Type B pancreatic cell (in vitro differentiated cells): ENCODE results near the gene SYP. TPM values are rescaled to one million over a fixed set of nuclear protein-coding genes. Genes with fewer than 3 reads are reported as not detected.

Experiments
- DNase-seq: peaks from one replicate; pipeline ENCODE4 v3.0.0; 2021; ENCODE audit warnings: mixed read lengths; ENCODE audit not compliant: unreplicated experiment; ENCODE audit errors: extremely low spot score
- H3K27ac Mint-ChIP-seq: 2 replicates; pipeline ENCODE4 v1.8.0; 2021; ENCODE audit warnings: mild to moderate bottlenecking, mixed read lengths
- H3K27me3 Mint-ChIP-seq: 2 replicates; pipeline ENCODE4 v1.8.0; 2021; ENCODE audit warnings: mixed read lengths
- H3K36me3 Mint-ChIP-seq: 2 replicates; pipeline ENCODE4 v1.8.0; 2021; ENCODE audit warnings: mixed read lengths
- H3K4me1 Mint-ChIP-seq: one replicate; pipeline ENCODE4 v1.8.0; 2021; ENCODE audit warnings: mixed read lengths; ENCODE audit not compliant: unreplicated experiment
- H3K4me3 Mint-ChIP-seq: 2 replicates; pipeline ENCODE4 v1.8.0; 2021; ENCODE audit warnings: mild to moderate bottlenecking, mixed read lengths
- H3K9me3 Mint-ChIP-seq: 2 replicates; pipeline ENCODE4 v1.8.0; 2021; ENCODE audit warnings: mixed read lengths
- CTCF ChIP-seq: fragments of 200-600 bp; sonication (generic); conservative IDR thresholded peaks from 2 replicates; pipeline ENCODE4 v1.5.0; 2021; ENCODE audit warnings: antibody characterized with exemption, mild to moderate bottlenecking
- total RNA-seq: library from RNA; stranded (reverse); gene quantifications from 2 replicates; pipeline ENCODE4 v1.2.1, GENCODE V29; 2021; ENCODE audit warnings: low replicate concordance

Gene SYP
- total RNA-seq, 1 donor from 2014 or later = 13.6 TPM

- Mint-ChIP-seq H3K27me3 (peaks cover under 1% of the 10 kb centered on the region), H3K4me1 (no peaks in the 10 kb centered on the region), H3K27ac (no peak overlapping the region), H3K36me3 (no peaks in the 10 kb centered on the region), H3K9me3 (no peaks in the 10 kb centered on the region), H3K4me3 (no peak overlapping the region)
- no peak for TF ChIP-seq CTCF
- DNase-seq = no peak
Observed at GRCh38 chrX:49204017-49204416, 4.0 kb upstream of the SYP start.

- DNase-seq = no peak
- Mint-ChIP-seq H3K27ac (no peak overlapping the region), H3K36me3 (no peaks in the 10 kb centered on the region), H3K4me3 (no peak overlapping the region), H3K9me3 (no peaks in the 10 kb centered on the region), H3K4me1 (no peaks in the 10 kb centered on the region), H3K27me3 (peaks cover 5% of the 10 kb centered on the region)
- no peak for TF ChIP-seq CTCF
Observed at GRCh38 chrX:49203536-49203935, 3.5 kb upstream of the SYP start.

- no peak for TF ChIP-seq CTCF
- Mint-ChIP-seq H3K36me3 (no peaks in the 10 kb centered on the region), H3K9me3 (no peaks in the 10 kb centered on the region), H3K27ac (no peak overlapping the region), H3K4me3 (no peak overlapping the region), H3K4me1 (no peaks in the 10 kb centered on the region), H3K27me3 (peaks cover 13% of the 10 kb centered on the region)
- DNase-seq = no peak
Observed at GRCh38 chrX:49202022-49202421, 2.0 kb upstream of the SYP start.

- H3K9me3 Mint-ChIP-seq = no peaks in the 10 kb centered on the region
- no peaks in the 10 kb centered on the region for H3K36me3 Mint-ChIP-seq
- peaks cover 13% of the 10 kb centered on the region for H3K27me3 Mint-ChIP-seq
Observed at GRCh38 chrX:49199315-49199595, 738 bp downstream of the SYP start.

GRCh38 chrX:49198540-49199314 is 1.3 kb downstream of the SYP start:
- peak overlapping the region; percentile 22 for H3K4me3 Mint-ChIP-seq
- no peaks in the 10 kb centered on the region for H3K36me3 Mint-ChIP-seq
- no peak overlapping the region for H3K27ac Mint-ChIP-seq
- no peak for DNase-seq
- no peaks in the 10 kb centered on the region for H3K4me1 Mint-ChIP-seq
- no peaks in the 10 kb centered on the region for H3K9me3 Mint-ChIP-seq
- H3K27me3 Mint-ChIP-seq = peaks cover 13% of the 10 kb centered on the region
- TF ChIP-seq CTCF = no peak

More at GRCh38 chrX:49199315-49199595, 738 bp downstream of the SYP start:
- no peak overlapping the region for H3K27ac Mint-ChIP-seq
- TF ChIP-seq CTCF = no peak
- peak overlapping the region; percentile 22 for H3K4me3 Mint-ChIP-seq
- H3K4me1 Mint-ChIP-seq = no peaks in the 10 kb centered on the region
- no peak for DNase-seq
